ENCODE results near the gene CHAC1.

GRCh38 chr15:40955930-40956540 lies 2.8 kb downstream of the CHAC1 start:
- TF ChIP-seq CTCF (IDR thresholded peaks at IDR 0.05) (no peak), EP300 (IDR thresholded peaks at IDR 0.05) (no peak), POLR2A (IDR thresholded peaks at IDR 0.05) (no peak), POLR2AphosphoS5 (IDR thresholded peaks at IDR 0.05) (no peak)
